Tongue (tissue), 2 donors: ENCODE results near the gene ERN1. TPM values are rescaled to one million over a fixed set of nuclear protein-coding genes. Genes with fewer than 3 reads are reported as not detected.
"Not testable (repeated sequence)": the region's sequence is repeated elsewhere in the genome, so short reads cannot be mapped to it uniquely, and the experiment has no call there.

Source experiments
- DNase-seq: peaks from one replicate; pipeline ENCODE4 v3.0.0-alpha.2; 2015
- total RNA-seq: library from RNA; depleted of rRNA; stranded (reverse); fragments of >200 nt; gene quantifications from one replicate; pipeline ENCODE4 v1.2.3, GENCODE V29; 2014

The ERN1 gene
- total RNA-seq: 9.4 TPM

- peak; percentile 96 for DNase-seq
These were observed at the start of gene ERN1 for GRCh38 chr17:64129765-64130558. TSS of gene ERN1 (minus strand) at chr17:64130144. CDS start at chr17:64130029, 115 bp downstream.

GRCh38 chr17:64179024-64179423 lies 49.1 kb upstream of the ERN1 start:
- not testable (repeated sequence) for DNase-seq

- peak; percentile 89 for DNase-seq
These were observed 48.3 kb upstream of the ERN1 start for GRCh38 chr17:64178011-64178825.

GRCh38 chr17:64177311-64178010 lies 47.5 kb upstream of the ERN1 start:
- DNase-seq: peak; percentile 19

DNA sequence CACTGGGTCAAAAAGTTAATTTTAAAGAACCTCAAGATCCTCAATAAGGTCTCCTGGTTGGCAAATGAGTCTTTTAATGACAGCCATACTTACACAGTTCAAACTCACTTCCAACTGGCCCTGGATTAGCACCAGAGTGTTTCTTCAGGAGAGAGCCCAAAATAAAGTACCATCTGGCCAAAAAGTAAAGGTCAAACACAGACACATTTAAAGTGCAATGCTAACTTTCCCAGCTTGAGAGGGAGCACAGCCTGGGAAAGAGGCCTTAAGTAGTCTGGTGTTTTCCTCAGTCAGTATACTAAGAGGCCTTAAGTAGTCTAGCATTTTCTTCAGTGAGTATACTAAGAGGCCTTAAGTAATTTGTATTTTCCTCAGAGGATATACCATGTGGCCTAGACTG lies 46.6 kb upstream of the ERN1 start:
- peak; percentile 22 for DNase-seq

DNA sequence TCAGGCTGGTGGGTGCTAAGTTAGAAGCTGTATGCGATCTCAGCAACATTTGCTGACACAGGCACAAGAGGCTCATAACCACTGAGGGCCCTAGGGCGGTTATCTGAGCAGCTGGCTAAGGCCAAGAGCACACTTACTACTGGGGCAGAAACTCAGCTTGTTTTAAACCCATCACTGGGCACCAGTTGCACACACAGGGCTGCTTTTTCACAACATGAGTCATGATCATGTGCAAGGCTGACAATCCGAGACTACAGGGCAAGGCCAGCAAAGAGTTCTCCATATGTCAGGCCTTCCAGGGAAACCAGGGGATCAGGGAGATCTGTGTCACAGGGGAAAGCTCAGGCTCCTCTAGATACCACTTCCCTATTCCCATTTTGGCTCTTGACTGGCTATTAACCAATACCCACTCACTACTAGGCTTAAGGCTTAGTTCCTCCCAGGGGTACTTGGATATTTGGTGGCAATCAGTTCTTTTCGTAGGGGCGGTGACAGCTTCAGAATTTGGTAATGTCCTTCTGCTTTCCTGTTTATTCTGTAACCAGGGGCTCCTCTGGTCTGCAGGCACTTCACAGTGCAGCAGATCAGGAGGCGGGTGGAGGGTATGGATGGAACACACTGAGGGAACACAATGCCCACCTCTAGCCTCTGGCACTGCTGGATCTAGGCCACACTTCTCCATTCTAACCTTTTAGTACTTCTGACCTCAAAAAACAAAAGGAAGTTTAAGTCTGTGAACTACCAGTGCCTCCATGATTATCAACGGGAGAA lies 44.9 kb upstream of the ERN1 start:
- DNase-seq: peak; percentile 46

- no peak for DNase-seq
These were observed 43.7 kb upstream of the ERN1 start for GRCh38 chr17:64173646-64174045.

DNA sequence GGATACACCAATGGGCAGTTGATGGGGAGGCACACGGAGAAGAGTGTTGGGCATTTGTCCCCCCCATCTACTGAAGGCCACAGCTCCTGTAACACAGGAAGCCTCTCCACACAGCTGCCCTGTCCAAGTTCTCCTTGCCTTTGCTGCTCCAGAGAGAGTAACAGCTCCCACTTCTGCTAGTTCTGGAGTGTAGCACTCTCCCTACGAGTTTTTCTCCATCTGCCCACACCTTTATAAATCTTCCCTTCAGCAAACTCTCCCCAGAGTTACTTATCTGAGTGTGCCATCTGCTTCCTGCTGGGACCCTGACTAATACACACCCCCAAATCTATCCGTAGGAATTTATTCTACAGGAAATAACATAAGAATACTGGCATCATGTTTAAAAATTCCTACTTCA lies 42.6 kb upstream of the ERN1 start:
- DNase-seq: no peak

DNA sequence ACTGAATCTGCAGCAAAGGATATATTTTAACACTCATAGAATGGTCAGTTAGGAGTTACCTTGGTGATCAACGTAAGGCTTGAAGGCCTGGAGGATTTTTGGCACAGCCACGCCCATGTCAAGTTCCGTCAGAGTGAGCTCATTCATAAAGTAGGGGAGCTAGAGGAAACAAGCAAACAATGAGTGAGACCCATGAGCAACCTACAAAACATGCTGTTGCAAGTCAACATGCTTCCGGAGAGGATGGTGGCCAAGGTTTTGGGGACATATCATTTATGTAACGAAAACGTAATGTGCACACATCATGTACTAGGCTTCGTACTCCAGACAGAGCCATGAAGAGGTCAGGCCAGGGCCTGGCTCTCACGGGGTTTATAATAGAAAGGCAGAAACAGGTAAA lies 41.1 kb upstream of the ERN1 start:
- DNase-seq: no peak

GRCh38 chr17:64170286-64170685 lies 40.3 kb upstream of the ERN1 start:
- DNase-seq: no peak

DNA sequence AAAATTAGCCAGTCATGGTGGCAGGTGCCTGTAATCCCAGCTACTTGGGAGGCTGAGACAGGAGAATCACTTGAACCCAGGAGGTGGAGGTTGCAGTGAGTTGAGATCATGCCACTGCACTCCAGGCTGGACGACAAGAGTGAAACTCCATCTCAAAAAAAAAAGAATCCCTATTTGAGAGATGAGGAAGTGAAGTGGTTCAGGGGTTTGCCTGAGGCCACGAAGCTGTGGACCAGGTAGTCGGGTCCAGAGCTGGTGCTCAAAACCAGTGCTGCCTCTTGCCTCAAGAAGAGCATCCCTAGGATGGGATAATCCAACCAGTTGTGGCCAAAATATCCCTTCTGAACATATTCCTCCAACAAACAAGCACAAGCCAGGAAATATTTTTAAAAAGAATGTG lies 37.7 kb upstream of the ERN1 start:
- DNase-seq: not testable (repeated sequence)

- no peak for DNase-seq
These were observed 36.9 kb upstream of the ERN1 start for GRCh38 chr17:64166876-64167275.

GRCh38 chr17:64165347-64165746 lies 35.4 kb upstream of the ERN1 start:
- DNase-seq: no peak

DNA sequence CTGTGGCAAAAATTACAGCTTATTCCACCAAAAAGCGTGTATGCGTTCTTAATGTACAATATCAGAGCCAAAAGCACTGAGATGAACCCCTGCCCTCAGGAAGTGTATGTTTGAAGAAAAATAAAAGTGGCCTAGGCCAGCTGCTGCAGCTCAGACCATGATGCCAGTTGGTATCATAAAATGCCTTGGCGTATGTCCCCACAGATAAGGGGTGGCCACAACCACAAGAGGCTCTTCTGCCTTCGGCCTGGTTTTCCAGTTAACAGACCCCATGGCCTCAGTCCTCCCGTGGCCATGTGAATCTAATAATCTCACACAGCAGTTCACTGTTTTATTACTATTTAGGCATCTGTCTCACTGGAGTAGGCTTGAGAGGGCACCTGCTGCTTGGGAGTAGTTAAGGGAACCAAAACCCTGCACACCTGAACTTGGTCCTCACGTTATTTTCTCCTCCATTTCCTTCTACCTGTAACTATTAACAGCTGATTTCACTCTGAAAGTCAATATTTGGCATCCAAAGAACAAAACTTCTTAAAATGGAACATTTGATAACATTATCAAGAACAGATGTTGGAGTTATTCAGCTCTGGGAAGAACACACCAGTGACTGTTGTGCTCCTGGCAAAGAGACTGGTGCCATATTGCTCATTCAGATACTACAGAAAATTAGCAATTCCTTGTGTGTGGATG lies 34.8 kb upstream of the ERN1 start:
- no peak for DNase-seq

GRCh38 chr17:64163468-64163867 lies 33.5 kb upstream of the ERN1 start:
- DNase-seq: no peak

GRCh38 chr17:64162554-64162953 lies 32.6 kb upstream of the ERN1 start:
- DNase-seq: no peak

GRCh38 chr17:64161380-64162176 lies 31.6 kb upstream of the ERN1 start:
- no peak for DNase-seq

DNA sequence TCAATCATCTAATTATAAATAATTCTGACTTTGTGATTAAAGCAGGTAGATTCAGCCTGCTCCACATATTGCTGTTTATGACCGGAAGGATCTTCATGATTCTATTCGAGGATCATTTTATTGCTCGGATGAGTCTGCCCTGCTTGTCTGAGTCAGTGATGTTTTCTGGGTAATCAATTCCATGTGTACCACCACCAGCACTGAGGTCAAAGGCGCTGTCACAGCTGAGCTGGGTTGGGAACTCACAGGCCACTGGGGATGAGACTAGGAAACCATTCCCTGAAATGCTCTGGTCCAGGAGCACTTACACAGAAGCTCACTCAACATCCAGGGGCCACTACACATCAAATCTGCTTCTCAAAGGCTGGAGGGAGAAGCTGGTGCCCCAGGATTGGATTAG lies 30.4 kb upstream of the ERN1 start:
- no peak for DNase-seq

DNA sequence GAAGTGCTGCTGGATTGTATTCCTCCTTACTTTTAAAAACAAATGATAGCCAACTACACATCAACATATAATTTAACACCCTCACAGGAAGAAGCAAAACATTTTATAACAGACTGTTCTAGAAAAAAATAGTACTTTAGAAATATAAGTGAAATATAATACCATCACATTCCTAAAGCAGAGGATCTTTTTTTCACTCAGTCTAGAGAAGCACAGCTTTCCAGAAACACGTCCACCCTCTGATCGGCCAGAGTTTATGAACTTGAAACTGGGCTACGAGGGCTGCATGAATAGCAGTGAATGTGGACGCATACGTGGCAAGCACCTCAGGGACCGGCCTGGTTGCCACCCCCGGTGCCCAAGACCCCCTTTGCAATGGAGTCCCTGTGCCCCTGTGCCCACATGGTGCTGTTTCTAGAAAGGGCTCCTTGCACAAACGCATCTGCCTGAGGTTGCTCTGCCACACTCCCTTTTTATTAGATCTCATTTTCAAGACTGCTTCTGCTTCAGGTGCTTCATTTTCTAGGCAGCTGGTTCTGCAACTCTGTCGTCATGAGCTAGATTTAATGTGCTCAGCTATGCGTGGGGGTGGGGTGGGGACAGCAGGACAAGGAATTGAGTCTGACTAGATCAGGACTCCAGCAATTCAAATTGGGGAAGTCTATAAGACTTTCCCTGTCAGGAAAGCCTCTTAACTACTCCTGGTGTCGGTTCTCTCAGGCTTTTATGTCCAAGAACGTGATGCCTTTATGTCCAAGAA lies 29.1 kb upstream of the ERN1 start:
- DNase-seq: peak; percentile 56

- peak; percentile 45 for DNase-seq
These were observed 28.5 kb upstream of the ERN1 start for GRCh38 chr17:64158406-64158805.
